H1 (cell line): ENCODE data around the gene ADSS1. TPM values are rescaled to one million over a fixed set of nuclear protein-coding genes. Genes with fewer than 3 reads are reported as not detected.

Source experiments
- HDAC2 ChIP-seq, 2 experiments: fragments of 300-600 bp in 1 of 2; sonication (generic) in 1 of 2; IDR thresholded peaks; 2 replicates each; pipeline ENCODE4 v1.6.1; 2011 to 2012; ENCODE audit warnings: low read depth in 2 of 2, low read length in 2 of 2, mild to moderate bottlenecking in 2 of 2, moderate library complexity in 2 of 2, borderline replicate concordance in 1 of 2, inconsistent platforms in 1 of 2
- polyA plus RNA-seq, 7 experiments: library from polyadenylated mRNA; depleted of rRNA in 3 of 7; stranded (reverse) in 5 of 7; unstranded in 2 of 7; fragments of >200 nt in 5 of 7; fragments of 200-250 nt in 2 of 7; gene quantifications; 1 replicate in 5 of 7; 2 replicates in 1 of 7; 4 replicates in 1 of 7; pipeline versions ENCODE4 v1.2.1 to v1.2.3, GENCODE V29; 2011 to 2013; ENCODE audit warnings: missing spikeins in 2 of 7, mixed read lengths in 2 of 7
- total RNA-seq: library from RNA; stranded (reverse); fragmentation: NEBNext Ultra II Directional; extraction: Animal tissue kit (Norgen Biotek cat#: 25700); gene quantifications from 2 replicates; pipeline ENCODE4 v1.2.1, GENCODE V29; 2021

ADSS1 gene
- total and polyA plus RNA-seq, 2 of the 8 experiments (the other 6 are each of a cell fraction or from before 2014, with no cell fraction given), result 7.1 to 7.9 TPM

GRCh38 chr14:104788873-104789663, 65.0 kb downstream of the ADSS1 start (continued):
- TF ChIP-seq HDAC2 (IDR thresholded peaks at IDR 0.05; ENCODE audit: borderline replicate concordance in 1 of 2, low read depth in 2 of 2, low read length in 2 of 2), result no peak
